ENCODE results near the gene CDH13. TPM values are rescaled to one million over a fixed set of nuclear protein-coding genes. Genes with fewer than 3 reads are reported as not detected.

CDH13 gene
- total RNA-seq (10 to 100 TPM; 22.8 to 30.7 (median 29.5) TPM), polyA plus RNA-seq (10 to 100 TPM in 2 of 3 donors, 1 to 10 TPM in 1; 6.1 to 14.0 (median 13.8) TPM)
- long read RNA-seq, donor 1, partial matches to known transcripts = 6 of 8 reads
- long read RNA-seq, donor 1, other reads (novel, unspliced or antisense) = 2 of 8 reads
- long read RNA-seq, donor 2, partial matches to known transcripts = 28 of 36 reads
- long read RNA-seq, donor 2, other reads (novel, unspliced or antisense) = 8 of 36 reads

DNA sequence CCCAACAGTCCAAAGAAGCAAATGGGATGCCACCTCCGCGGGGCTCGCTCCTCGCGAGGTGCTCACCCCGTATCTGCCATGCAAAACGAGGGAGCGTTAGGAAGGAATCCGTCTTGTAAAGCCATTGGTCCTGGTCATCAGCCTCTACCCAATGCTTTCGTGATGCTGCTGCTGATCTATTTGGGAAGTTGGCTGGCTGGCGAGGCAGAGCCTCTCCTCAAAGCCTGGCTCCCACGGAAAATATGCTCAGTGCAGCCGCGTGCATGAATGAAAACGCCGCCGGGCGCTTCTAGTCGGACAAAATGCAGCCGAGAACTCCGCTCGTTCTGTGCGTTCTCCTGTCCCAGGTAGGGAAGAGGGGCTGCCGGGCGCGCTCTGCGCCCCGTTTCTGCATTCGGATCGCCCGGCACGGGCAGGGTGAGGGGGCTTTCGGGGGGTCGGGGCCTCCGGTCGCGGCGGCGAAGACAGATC is at the start of gene CDH13:
Gene CDH13 (plus strand): TSS at position 179 of the 471 bp plus-strand sequence.
- peaks cover 44% of the 10 kb centered on the region for H3K4me1 ChIP-seq
- peak within 1 kb of the TSS; percentile 92 for H3K4me3 ChIP-seq
- peak within 1 kb of the TSS; percentile 99 for H3K27ac ChIP-seq
- ATAC-seq = peak; percentile 12 to 55 (median 40)
- TF ChIP-seq CTCF (IDR thresholded peaks at IDR 0.05) = no peak
- no peaks in the 10 kb centered on the region for H3K9me3 ChIP-seq
- DNase-seq = peak; percentile 27 to 67
- intact Hi-C loops (cut with DNase I) = loop anchor here (10.0 kb wide), 3 partner anchors 258 to 818 kb away; no protein-coding TSS in a partner anchor
- no peaks in the 10 kb centered on the region for H3K36me3 ChIP-seq (ENCODE audit: insufficient read depth in 1 of 2, low read depth in 1 of 2)
- H3K27me3 ChIP-seq (ENCODE audit: insufficient read depth in 3 of 3, low read length in 2 of 3) = no peaks in the 10 kb centered on the region
- 1% methylated on average over 37 to 39 of the region's 39 CpGs for WGBS, 3 donors

- no peak overlapping the region for H3K4me3 ChIP-seq
- H3K36me3 ChIP-seq (ENCODE audit: insufficient read depth in 1 of 2, low read depth in 1 of 2) = no peaks in the 10 kb centered on the region
- DNase-seq (peak in 1 of 2 donors; percentile 56), ATAC-seq (peak; percentile 71 to 74 (median 72))
- intact Hi-C loops (cut with DNase I) = loop anchor here (1.0 to 5.0 kb wide), 2 partner anchors 213 to 317 kb away; no protein-coding TSS in a partner anchor
- peak; percentile 49 for TF ChIP-seq CTCF (IDR thresholded peaks at IDR 0.05)
- no peak overlapping the region for H3K27ac ChIP-seq
- no peaks in the 10 kb centered on the region for H3K27me3 ChIP-seq (ENCODE audit: insufficient read depth in 3 of 3, low read length in 2 of 3)
- peaks cover 16% of the 10 kb centered on the region for H3K4me1 ChIP-seq
- 27 to 35% (median 28%) methylated on average over 7 of the region's 7 CpGs for WGBS, 3 donors
- no peaks in the 10 kb centered on the region for H3K9me3 ChIP-seq
Measured at GRCh38 chr16:82580298-82580890, 46.4 kb upstream of the CDH13 start.

- no peak for TF ChIP-seq CTCF (IDR thresholded peaks at IDR 0.05)
- Histone ChIP-seq H3K36me3 (ENCODE audit: insufficient read depth in 1 of 2, low read depth in 1 of 2) (no peaks in the 10 kb centered on the region), H3K9me3 (no peaks in the 10 kb centered on the region), H3K4me3 (no peak overlapping the region), H3K27me3 (ENCODE audit: insufficient read depth in 3 of 3, low read length in 2 of 3) (no peaks in the 10 kb centered on the region), H3K4me1 (peaks cover 20% of the 10 kb centered on the region), H3K27ac (peak overlapping the region; percentile 17)
- peak in 2 of 4 donors; percentile 32 to 33 for ATAC-seq
- intact Hi-C loops (cut with DNase I) = loop anchor here in 1 of 2 donors (2.0 to 5.0 kb wide), 2 partner anchors 216 to 320 kb away; no protein-coding TSS in a partner anchor
- peak in 1 of 2 donors; percentile 63 for DNase-seq
- WGBS, 3 donors = 55 to 82% (median 59%) methylated on average over 6 of the region's 6 CpGs
Measured at GRCh38 chr16:82582975-82583374, 43.8 kb upstream of the CDH13 start.

GRCh38 chr16:82583422-82583821 is 43.3 kb upstream of the CDH13 start:
- Histone ChIP-seq H3K36me3 (ENCODE audit: insufficient read depth in 1 of 2, low read depth in 1 of 2) (no peaks in the 10 kb centered on the region), H3K4me1 (peaks cover 20% of the 10 kb centered on the region), H3K27me3 (ENCODE audit: insufficient read depth in 3 of 3, low read length in 2 of 3) (no peaks in the 10 kb centered on the region), H3K9me3 (no peaks in the 10 kb centered on the region), H3K27ac (peak overlapping the region; percentile 17), H3K4me3 (no peak overlapping the region)
- TF ChIP-seq CTCF (IDR thresholded peaks at IDR 0.05) = no peak
- intact Hi-C loops (cut with DNase I) = loop anchor here in 1 of 2 donors (2.0 to 5.0 kb wide), 2 partner anchors 216 to 321 kb away; no protein-coding TSS in a partner anchor
- 42 to 77% (median 57%) methylated on average over 3 of the region's 3 CpGs for WGBS, 3 donors
- ATAC-seq (peak in 3 of 4 donors; percentile 29 to 47 (median 46)), DNase-seq (no peak)

Measured in psoas muscle (tissue), 8 donors.